ENCODE results near the gene KDM6B.

Gene KDM6B

GRCh38 chr17:7824021-7824924, 9.7 kb upstream of the KDM6B start:
- no peak for DNase-seq

- DNase-seq: no peak
These were observed 8.6 kb upstream of the KDM6B start for GRCh38 chr17:7825206-7825990.

GRCh38 chr17:7830616-7831015, 3.4 kb upstream of the KDM6B start:
- no peak for DNase-seq

- DNase-seq: no peak
These were observed 2.8 kb upstream of the KDM6B start for GRCh38 chr17:7831233-7831632.

- no peak for DNase-seq
These were observed 1.6 kb upstream of the KDM6B start for GRCh38 chr17:7832431-7832830.

GRCh38 chr17:7833011-7833794, 814 bp upstream of the KDM6B start:
- no peak for DNase-seq

GRCh38 chr17:7834542-7834956, 532 bp downstream of the KDM6B start:
- no peak for DNase-seq

GRCh38 chr17:7834957-7835813, 1.2 kb downstream of the KDM6B start:
- peak; percentile 81 for DNase-seq

- no peak for DNase-seq
These were observed 2.0 kb downstream of the KDM6B start for GRCh38 chr17:7835814-7836595.

GRCh38 chr17:7836596-7837407, 2.8 kb downstream of the KDM6B start:
- peak; percentile 72 for DNase-seq

GRCh38 chr17:7837408-7838088, 3.5 kb downstream of the KDM6B start:
- DNase-seq: no peak

- DNase-seq: no peak
These were observed 4.4 kb downstream of the KDM6B start for GRCh38 chr17:7838090-7839075.

- DNase-seq: no peak
These were observed 5.3 kb downstream of the KDM6B start for GRCh38 chr17:7839190-7839875.

GRCh38 chr17:7839876-7840261, 5.9 kb downstream of the KDM6B start:
- no peak for DNase-seq

- no peak for DNase-seq
These were observed 6.4 kb downstream of the KDM6B start for GRCh38 chr17:7840441-7840840.

GRCh38 chr17:7840875-7841274, 6.9 kb downstream of the KDM6B start:
- DNase-seq: no peak

- DNase-seq: peak; percentile 80
These were observed 7.4 kb downstream of the KDM6B start for GRCh38 chr17:7841396-7841914.

All from GOT3 (cell line).